Measurements from ENCODE around the gene PPP1R1B. TPM values are rescaled to one million over a fixed set of nuclear protein-coding genes. Genes with fewer than 3 reads are reported as not detected.
A peak's percentile ranks its signal among the peaks of the same experiment; 100 is the strongest.

The PPP1R1B gene
- total RNA-seq, 1 experiment from 2014 or later = not detected

- TF ChIP-seq CTCF (conservative IDR thresholded peaks at IDR 0.05) (no peak), EZH2 (IDR thresholded peaks at IDR 0.05; ENCODE audit: low read depth) (no peak)
- CTCF ChIA-PET = no interaction called here
- H3K4me2 ChIP-seq = no peak overlapping the region
- no peaks in the 10 kb centered on the region for H3K79me2 ChIP-seq (ENCODE audit: low read depth)
- no peak overlapping the region for H2AFZ ChIP-seq
- H3K9me3 ChIP-seq (ENCODE audit: insufficient read depth, low read depth) = no peaks in the 10 kb centered on the region
- no peaks in the 10 kb centered on the region for H3K4me1 ChIP-seq (replicated peaks; ENCODE audit: insufficient read depth)
- no peaks in the 10 kb centered on the region for H3K36me3 ChIP-seq (ENCODE audit: low read depth)
- intact Hi-C loops (cut with micrococcal nuclease; ENCODE audit: unreplicated experiment) = no loop called here
- H3F3A ChIP-seq (ENCODE audit: insufficient read depth, low read depth) = peaks cover 17% of the 10 kb centered on the region
- peaks cover 17% of the 10 kb centered on the region for H3K27me3 ChIP-seq (ENCODE audit: insufficient read depth, low read depth)
- no peaks in the 10 kb centered on the region for H3K9me2 ChIP-seq (ENCODE audit: insufficient read depth)
- H4K20me1 ChIP-seq (ENCODE audit: insufficient read depth) = no peaks in the 10 kb centered on the region
- POLR2A ChIA-PET (ENCODE audit: unreplicated experiment) = interaction anchor here (0.7 kb wide), 1 partner anchor 35 kb away, joined by 5 read pairs; no protein-coding TSS in a partner anchor
- no peak overlapping the region for H3K27ac ChIP-seq
- DNase-seq = no peak
- no peak overlapping the region for H3K4me3 ChIP-seq
- BruUV-seq (replicated peaks) = no TSS peak
Observed at GRCh38 chr17:39614545-39615157, 12.1 kb upstream of the PPP1R1B start.

- TF ChIP-seq EZH2 (IDR thresholded peaks at IDR 0.05; ENCODE audit: low read depth) = no peak
- TF ChIP-seq CTCF (conservative IDR thresholded peaks at IDR 0.05) = no peak
- CTCF ChIA-PET = no interaction called here
- Histone ChIP-seq H3K36me3 (ENCODE audit: low read depth) (no peaks in the 10 kb centered on the region), H3K27me3 (ENCODE audit: insufficient read depth, low read depth) (peaks cover 17% of the 10 kb centered on the region; the same call in 1 of the 2 replicates), H3K4me2 (no peak overlapping the region), H3K27ac (no peak overlapping the region), H4K20me1 (ENCODE audit: insufficient read depth) (no peaks in the 10 kb centered on the region), H3K9me3 (ENCODE audit: insufficient read depth, low read depth) (no peaks in the 10 kb centered on the region), H3K4me3 (no peak overlapping the region), H2AFZ (no peak overlapping the region), H3K9me2 (ENCODE audit: insufficient read depth) (no peaks in the 10 kb centered on the region), H3F3A (ENCODE audit: insufficient read depth, low read depth) (peaks cover 18% of the 10 kb centered on the region), H3K79me2 (ENCODE audit: low read depth) (no peaks in the 10 kb centered on the region), H3K4me1 (replicated peaks; ENCODE audit: insufficient read depth) (no peaks in the 10 kb centered on the region)
- intact Hi-C loops (cut with micrococcal nuclease; ENCODE audit: unreplicated experiment) = no loop called here
- no peak for DNase-seq
- POLR2A ChIA-PET (ENCODE audit: unreplicated experiment) = interaction anchor here (0.7 kb wide), 1 partner anchor 36 kb away, joined by 5 read pairs; no protein-coding TSS in a partner anchor
- BruUV-seq (replicated peaks) = no TSS peak
Observed at GRCh38 chr17:39615434-39615833, 11.3 kb upstream of the PPP1R1B start.

DNA sequence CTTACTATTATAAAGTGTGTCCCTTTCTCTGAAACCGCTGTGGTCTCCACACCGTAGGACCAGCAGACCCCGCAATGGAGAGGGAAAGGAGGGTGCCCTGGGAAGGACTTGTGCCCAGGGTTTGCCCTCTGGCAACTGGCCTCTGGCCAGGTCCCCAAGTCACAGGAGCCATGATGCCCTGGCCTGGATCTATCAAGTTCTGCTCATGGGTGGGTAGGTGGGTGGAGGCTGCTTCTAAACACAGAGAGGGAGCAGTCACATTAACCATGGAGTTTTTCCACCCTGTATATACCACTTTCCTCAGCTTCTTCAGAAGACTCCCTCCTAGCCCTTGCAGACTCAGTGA lies 9.7 kb upstream of the PPP1R1B start:
- Histone ChIP-seq H3K9me2 (ENCODE audit: insufficient read depth) (no peaks in the 10 kb centered on the region), H4K20me1 (ENCODE audit: insufficient read depth) (no peaks in the 10 kb centered on the region), H3K4me2 (peak overlapping the region; percentile 86), H3K27me3 (ENCODE audit: insufficient read depth, low read depth) (peaks cover 17% of the 10 kb centered on the region; the same call in 1 of the 2 replicates), H3K36me3 (ENCODE audit: low read depth) (no peaks in the 10 kb centered on the region), H3K4me3 (no peak overlapping the region; the same call in 1 of the 2 replicates), H3K79me2 (ENCODE audit: low read depth) (no peaks in the 10 kb centered on the region), H3K9me3 (ENCODE audit: insufficient read depth, low read depth) (no peaks in the 10 kb centered on the region), H2AFZ (no peak overlapping the region), H3F3A (ENCODE audit: insufficient read depth, low read depth) (peaks cover 19% of the 10 kb centered on the region), H3K27ac (no peak overlapping the region), H3K4me1 (replicated peaks; ENCODE audit: insufficient read depth) (no peaks in the 10 kb centered on the region)
- POLR2A ChIA-PET (ENCODE audit: unreplicated experiment) = no interaction called here
- intact Hi-C loops (cut with micrococcal nuclease; ENCODE audit: unreplicated experiment) = no loop called here
- no peak for DNase-seq
- TF ChIP-seq EZH2 (IDR thresholded peaks at IDR 0.05; ENCODE audit: low read depth) (no peak), CTCF (conservative IDR thresholded peaks at IDR 0.05) (no peak)
- CTCF ChIA-PET = no interaction called here
- no TSS peak for BruUV-seq (replicated peaks)

Data from PC-9 (cell line).